IPS DF 6.9 (cell line): ENCODE measurements around the gene CNTNAP2.
"Not testable (repeated sequence)": the region's sequence is repeated elsewhere in the genome, so short reads cannot be mapped to it uniquely, and the experiment has no call there.

Experiments
- DNase-seq: peaks from one replicate; pipeline ENCODE4 v3.0.0-alpha.2; 2013; ENCODE audit warnings: low read depth, low spot score
- H3K27ac ChIP-seq: one replicate; pipeline ENCODE4 v1.5.1; 2013; ENCODE audit warnings: low read length, control low read depth
- H3K27me3 ChIP-seq: 2 replicates; pipeline ENCODE4 v1.6.1; 2013; ENCODE audit warnings: mild to moderate bottlenecking, low read length; ENCODE audit not compliant: control insufficient read depth, insufficient read depth
- H3K36me3 ChIP-seq: 2 replicates; pipeline ENCODE4 v1.6.1; 2013; ENCODE audit warnings: low read length; ENCODE audit not compliant: control insufficient read depth, insufficient read depth
- H3K4me1 ChIP-seq: 2 replicates; pipeline ENCODE4 v1.6.1; 2013; ENCODE audit warnings: low read length; ENCODE audit not compliant: control insufficient read depth, insufficient read depth
- H3K4me3 ChIP-seq: 2 replicates; pipeline ENCODE4 v1.5.1; 2013; ENCODE audit warnings: mild to moderate bottlenecking, low read length
- H3K9me3 ChIP-seq: 2 replicates; pipeline ENCODE4 v1.6.1; 2013; ENCODE audit warnings: low read length, inconsistent platforms; ENCODE audit not compliant: control insufficient read depth, insufficient read depth
- WGBS: extraction: QIAGEN DNeasy Blood & Tissue Kit; methylation state at CpG from one replicate; pipeline ENCODE4 v1.1.7; 2013; ENCODE audit warnings: mixed read lengths, missing lambda C conversion rate; ENCODE audit not compliant: insufficient read length, insufficient coverage; 5-methylcytosine and 5-hydroxymethylcytosine counted together

The CNTNAP2 gene

GRCh38 chr7:148302436-148302835, 2185.8 kb downstream of the CNTNAP2 start:
- not testable (repeated sequence) for H3K9me3 ChIP-seq, H3K27me3 ChIP-seq, H3K27ac ChIP-seq, DNase-seq, H3K36me3 ChIP-seq, H3K4me1 ChIP-seq, H3K4me3 ChIP-seq
- no CpG with 5 or more reads among the region's 6 CpGs for WGBS

- H3K4me1 ChIP-seq = 0 out of 2 replicates have a peak, but pooled peaks cover 3% of the 10 kb centered on the region
- no CpG with 5 or more reads among the region's 11 CpGs for WGBS
- H3K27ac ChIP-seq = no peak overlapping the region
- H3K27me3 ChIP-seq = no peaks in the 10 kb centered on the region
- H3K9me3 ChIP-seq = no peaks in the 10 kb centered on the region
- H3K36me3 ChIP-seq = no peaks in the 10 kb centered on the region
- DNase-seq = no peak
- no peak overlapping the region for H3K4me3 ChIP-seq
These were observed 2186.9 kb downstream of the CNTNAP2 start for GRCh38 chr7:148303295-148304082.

- no CpG with 5 or more reads among the region's 2 CpGs for WGBS
- no peak for DNase-seq
- Histone ChIP-seq H3K4me3 (no peak overlapping the region), H3K27me3 (no peaks in the 10 kb centered on the region), H3K27ac (no peak overlapping the region), H3K4me1 (0 out of 2 replicates have a peak, but pooled peaks cover 3% of the 10 kb centered on the region), H3K9me3 (no peaks in the 10 kb centered on the region), H3K36me3 (no peaks in the 10 kb centered on the region)
These were observed 2187.4 kb downstream of the CNTNAP2 start for GRCh38 chr7:148304083-148304335.

- Histone ChIP-seq H3K9me3 (no peaks in the 10 kb centered on the region), H3K36me3 (no peaks in the 10 kb centered on the region), H3K4me3 (no peak overlapping the region), H3K27me3 (no peaks in the 10 kb centered on the region), H3K4me1 (0 out of 2 replicates have a peak, but pooled peaks cover under 1% of the 10 kb centered on the region), H3K27ac (no peak overlapping the region)
- DNase-seq = no peak
- WGBS = no CpG with 5 or more reads among the region's 1 CpG
These were observed 2187.9 kb downstream of the CNTNAP2 start for GRCh38 chr7:148304456-148304855.

GRCh38 chr7:148306759-148307158, 2190.2 kb downstream of the CNTNAP2 start:
- no peak for DNase-seq
- H3K9me3 ChIP-seq = no peaks in the 10 kb centered on the region
- H3K27me3 ChIP-seq = no peaks in the 10 kb centered on the region
- H3K36me3 ChIP-seq = no peaks in the 10 kb centered on the region
- no peak overlapping the region for H3K27ac ChIP-seq
- no peak overlapping the region for H3K4me3 ChIP-seq
- H3K4me1 ChIP-seq = no peaks in the 10 kb centered on the region
- no CpG with 5 or more reads among the region's 4 CpGs for WGBS

GRCh38 chr7:148318102-148318811, 2201.7 kb downstream of the CNTNAP2 start:
- Histone ChIP-seq H3K27me3 (no peaks in the 10 kb centered on the region), H3K4me3 (no peak overlapping the region), H3K4me1 (peaks cover 3% of the 10 kb centered on the region), H3K27ac (no peak overlapping the region), H3K9me3 (no peaks in the 10 kb centered on the region), H3K36me3 (no peaks in the 10 kb centered on the region)
- no CpG with 5 or more reads among the region's 9 CpGs for WGBS
- no peak for DNase-seq

GRCh38 chr7:148318838-148319237, 2202.2 kb downstream of the CNTNAP2 start:
- no peaks in the 10 kb centered on the region for H3K36me3 ChIP-seq
- H3K9me3 ChIP-seq = no peaks in the 10 kb centered on the region
- no peak overlapping the region for H3K27ac ChIP-seq
- DNase-seq = no peak
- H3K4me3 ChIP-seq = no peak overlapping the region
- no peaks in the 10 kb centered on the region for H3K27me3 ChIP-seq
- peaks cover 3% of the 10 kb centered on the region for H3K4me1 ChIP-seq
- no CpG with 5 or more reads among the region's 2 CpGs for WGBS

- H3K27me3 ChIP-seq = no peaks in the 10 kb centered on the region
- H3K27ac ChIP-seq = no peak overlapping the region
- no CpG with 5 or more reads among the region's 6 CpGs for WGBS
- no peak overlapping the region for H3K4me3 ChIP-seq
- peaks cover 3% of the 10 kb centered on the region for H3K4me1 ChIP-seq
- no peaks in the 10 kb centered on the region for H3K36me3 ChIP-seq
- no peak for DNase-seq
- H3K9me3 ChIP-seq = no peaks in the 10 kb centered on the region
These were observed 2202.8 kb downstream of the CNTNAP2 start for GRCh38 chr7:148319316-148319808.

- no peak overlapping the region for H3K4me3 ChIP-seq
- H3K4me1 ChIP-seq = no peaks in the 10 kb centered on the region
- no peaks in the 10 kb centered on the region for H3K36me3 ChIP-seq
- H3K27me3 ChIP-seq = no peaks in the 10 kb centered on the region
- no peaks in the 10 kb centered on the region for H3K9me3 ChIP-seq
- no CpG with 5 or more reads among the region's 3 CpGs for WGBS
- DNase-seq = no peak
- H3K27ac ChIP-seq = no peak overlapping the region
These were observed 2208.6 kb downstream of the CNTNAP2 start for GRCh38 chr7:148325208-148325607.

GRCh38 chr7:148327379-148327778, 2210.8 kb downstream of the CNTNAP2 start:
- Histone ChIP-seq H3K27ac (no peak overlapping the region), H3K4me1 (no peaks in the 10 kb centered on the region), H3K27me3 (no peaks in the 10 kb centered on the region), H3K9me3 (no peaks in the 10 kb centered on the region), H3K4me3 (no peak overlapping the region), H3K36me3 (no peaks in the 10 kb centered on the region)
- no CpG with 5 or more reads among the region's 1 CpG for WGBS
- DNase-seq = no peak
